IMR-90 (cell line): ENCODE results near the gene SPATA21. TPM values are rescaled to one million over a fixed set of nuclear protein-coding genes. Genes with fewer than 3 reads are reported as not detected.
"Not testable (repeated sequence)": the region's sequence is repeated elsewhere in the genome, so short reads cannot be mapped to it uniquely, and the experiment has no call there.

Experiments
- ATAC-seq: fragments of 200-7000 bp; cut with Tn5 transposase; 2 replicates; pipeline ENCODE4 v1.9.1; 2020; ENCODE audit warnings: low read depth, mild to moderate bottlenecking, moderate library complexity
- BruUV-seq: library from RNA; stranded (reverse); fragments of 400-500 nt; replicated peaks from 2 replicates; lab custom pipeline; 2021; lab: Mats Ljungman, UMichigan
- CTCF ChIA-PET: fragments of 300-600 bp; formaldehyde crosslinking; extraction: SDS; loops from one replicate; lab custom pipeline; 2021; ENCODE audit warnings: antibody characterized with exemption; lab: Yijun Ruan, JAX
- POLR2A ChIA-PET: fragments of 300-600 bp; sonication (Branson Sonifier 250); formaldehyde crosslinking; loops from one replicate; lab custom pipeline; 2022; ENCODE audit warnings: antibody characterized with exemption; ENCODE audit not compliant: unreplicated experiment; lab: Charles Lee
- DNase-seq: peaks from one replicate; pipeline ENCODE4 v3.0.0; 2013
- H2AFZ ChIP-seq: replicated peaks from 2 replicates; pipeline ENCODE3; 2013; ENCODE audit warnings: low read length, mild to moderate bottlenecking; ENCODE audit not compliant: poor library complexity
- H2AK5ac ChIP-seq: 2 replicates; pipeline ENCODE4 v1.6.1; 2013; ENCODE audit warnings: low read depth, low read length, inconsistent platforms
- H2AK9ac ChIP-seq: replicated peaks from 2 replicates; pipeline ENCODE3; 2013; ENCODE audit warnings: mild to moderate bottlenecking, low read depth, low read length, moderate library complexity; ENCODE audit not compliant: poor library complexity
- H2BK120ac ChIP-seq: 2 replicates; pipeline ENCODE4 v1.6.1; 2013; ENCODE audit warnings: low read depth, low read length, inconsistent platforms
- H2BK15ac ChIP-seq: 3 replicates; pipeline ENCODE4 v1.6.1; 2013; ENCODE audit warnings: low read depth, low read length, inconsistent platforms
- H2BK20ac ChIP-seq: 2 replicates; pipeline ENCODE4 v1.6.1; 2013; ENCODE audit warnings: low read depth, mild to moderate bottlenecking, inconsistent platforms, low read length, moderate library complexity
- H2BK5ac ChIP-seq: 2 replicates; pipeline ENCODE4 v1.6.1; 2013; ENCODE audit warnings: mild to moderate bottlenecking, low read depth, low read length, inconsistent platforms; ENCODE audit not compliant: poor library complexity, severe bottlenecking
- H3K14ac ChIP-seq: replicated peaks from 2 replicates; pipeline ENCODE4 v1.6.1; 2013; ENCODE audit warnings: low read depth, low read length, inconsistent platforms
- H3K18ac ChIP-seq: 2 replicates; pipeline ENCODE4 v1.6.1; 2013; ENCODE audit warnings: low read depth, low read length, control low read depth
- H3K23ac ChIP-seq: 2 replicates; pipeline ENCODE4 v1.6.1; 2013; ENCODE audit warnings: low read depth, low read length, inconsistent platforms
- H3K27ac ChIP-seq: 2 replicates; pipeline ENCODE4 v1.5.1; 2013; ENCODE audit warnings: mild to moderate bottlenecking, control low read depth, low read length; ENCODE audit not compliant: insufficient read depth
- H3K27me3 ChIP-seq: 2 replicates; pipeline ENCODE4 v1.6.1; 2013; ENCODE audit warnings: low read length; ENCODE audit not compliant: control insufficient read depth, insufficient read depth
- H3K36me3 ChIP-seq: 2 replicates; pipeline ENCODE4 v1.6.1; 2013; ENCODE audit warnings: low read length, mixed read lengths; ENCODE audit not compliant: control insufficient read depth, insufficient read depth
- H3K4ac ChIP-seq: 2 replicates; pipeline ENCODE4 v1.6.1; 2013; ENCODE audit warnings: low read depth, low read length, inconsistent platforms
- H3K4me1 ChIP-seq: 2 replicates; pipeline ENCODE4 v1.6.1; 2013; ENCODE audit warnings: low read length, mixed read lengths; ENCODE audit not compliant: control insufficient read depth, insufficient read depth
- H3K4me2 ChIP-seq: 2 replicates; pipeline ENCODE4 v1.6.1; 2013; ENCODE audit warnings: low read depth, mild to moderate bottlenecking, control low read depth, low read length, moderate library complexity
- H3K4me3 ChIP-seq: 2 replicates; pipeline ENCODE4 v1.5.1; 2013; ENCODE audit warnings: low read depth, mild to moderate bottlenecking, control low read depth, low read length, moderate library complexity; ENCODE audit not compliant: insufficient read depth
- H3K56ac ChIP-seq: 2 replicates; pipeline ENCODE4 v1.6.1; 2013; ENCODE audit warnings: low read length, inconsistent platforms; ENCODE audit not compliant: insufficient read depth; ENCODE audit errors: extremely low read depth
- H3K79me1 ChIP-seq, 2 experiments: 2 replicates each; pipeline ENCODE4 v1.6.1; 2013; ENCODE audit warnings: low read length in 2 of 2, inconsistent platforms in 1 of 2, low read depth in 1 of 2
- H3K9ac ChIP-seq: 2 replicates; pipeline ENCODE4 v1.6.1; 2013; ENCODE audit warnings: low read depth, low read length, control low read depth
- H3K9me1 ChIP-seq: 2 replicates; pipeline ENCODE4 v1.6.1; 2013; ENCODE audit warnings: low read length, inconsistent platforms; ENCODE audit not compliant: insufficient read depth
- H3K9me3 ChIP-seq: 2 replicates; pipeline ENCODE4 v1.6.1; 2013; ENCODE audit warnings: low read length; ENCODE audit not compliant: control insufficient read depth, insufficient read depth
- H4K20me1 ChIP-seq: 2 replicates; pipeline ENCODE4 v1.6.1; 2013; ENCODE audit warnings: low read length, inconsistent platforms; ENCODE audit not compliant: insufficient read depth
- H4K5ac ChIP-seq: 2 replicates; pipeline ENCODE4 v1.6.1; 2013; ENCODE audit warnings: mild to moderate bottlenecking, low read depth, low read length, control low read depth
- H4K8ac ChIP-seq, 2 experiments: 2 replicates each; pipeline ENCODE4 v1.6.1; 2013; ENCODE audit warnings: low read depth in 2 of 2, low read length in 2 of 2, control low read depth in 1 of 2, inconsistent platforms in 1 of 2
- H4K91ac ChIP-seq: 2 replicates; pipeline ENCODE4 v1.6.1; 2013; ENCODE audit warnings: low read depth, low read length, inconsistent platforms; ENCODE audit not compliant: insufficient read depth
- FOS ChIP-seq: fragments of 150-350 bp; IDR thresholded peaks from 2 replicates; pipeline ENCODE4 v1.6.1; 2016; ENCODE audit warnings: low read depth, low read length
- POLR2A ChIP-seq: IDR thresholded peaks from 2 replicates; pipeline ENCODE4 v1.6.1; 2012; ENCODE audit warnings: mild to moderate bottlenecking, low read depth, low read length
- WGBS, 2 experiments: methylation state at CpG; one replicate each; pipeline versions ENCODE4 v1.1.5 to v1.1.7; 2013; ENCODE audit warnings: missing lambda C conversion rate in 2 of 2; ENCODE audit not compliant: insufficient read length in 1 of 2; ENCODE audit errors: extremely low coverage in 2 of 2; 5-methylcytosine and 5-hydroxymethylcytosine counted together
- dilution Hi-C: fragments of 300-500 bp; cut with HindIII; formaldehyde crosslinking; loops from one replicate; pipeline ENCODE4 v1.14.3; 2018; ENCODE audit warnings: low sequenced_read_pairs; ENCODE audit not compliant: unreplicated experiment
- in situ Hi-C: fragments of 300-500 bp; cut with MboI; formaldehyde crosslinking; loops from 3 replicates; pipeline ENCODE4 v1.14.3; 2019; ENCODE audit warnings: low sequenced_read_pairs, inconsistent platforms, mixed read lengths
- intact Hi-C: fragments of 100-400 bp; cut with micrococcal nuclease; formaldehyde crosslinking; loops from 2 replicates; pipeline ENCODE4 v1.10.0; 2022
- polyA plus RNA-seq, 3 experiments: library from polyadenylated mRNA; depleted of rRNA; stranded (reverse); fragments of >200 nt; gene quantifications; 2 replicates each; pipeline ENCODE4 v1.2.3, GENCODE V29; 2012; ENCODE audit warnings: low replicate concordance in 1 of 3
- total RNA-seq: library from RNA; depleted of rRNA; stranded (reverse); fragments of >200 nt; gene quantifications from 2 replicates; pipeline ENCODE4 v1.2.3, GENCODE V29; 2012

Gene SPATA21
- total and polyA plus RNA-seq, 2 of the 4 experiments (the other 2 are of a cell fraction) = not detected

- TF ChIP-seq FOS (no peak), POLR2A (no peak)
Observed at GRCh38 chr1:16366722-16367257, 70.4 kb downstream of the SPATA21 start, which contains the start of gene SZRD1 (continued).

GRCh38 chr1:16365146-16365498, 72.1 kb downstream of the SPATA21 start:
- POLR2A ChIA-PET, H4K5ac ChIP-seq: not testable (repeated sequence)
- CTCF ChIA-PET = interaction anchor here (0.6 to 3.2 kb wide), 4 partner anchors 13 to 286 kb away, joined by 3 to 7 read pairs (median 5); partner anchors contain the start of gene FBXO42

More at GRCh38 chr1:16365146-16365498, 72.1 kb downstream of the SPATA21 start:
- H4K91ac ChIP-seq, H3K27ac ChIP-seq, H3K4me3 ChIP-seq, DNase-seq, H4K8ac ChIP-seq, in situ Hi-C loops, dilution Hi-C loops, H2BK20ac ChIP-seq, H2BK120ac ChIP-seq, H3K36me3 ChIP-seq, H3K56ac ChIP-seq, H2BK15ac ChIP-seq, H2AFZ ChIP-seq, H3K9ac ChIP-seq, H3K4ac ChIP-seq, H2BK5ac ChIP-seq, H3K18ac ChIP-seq, H4K20me1 ChIP-seq, H3K4me2 ChIP-seq, H3K27me3 ChIP-seq, H3K14ac ChIP-seq, H3K9me3 ChIP-seq, H2AK5ac ChIP-seq, H3K9me1 ChIP-seq, BruUV-seq, H3K4me1 ChIP-seq, H2AK9ac ChIP-seq, ATAC-seq, H3K23ac ChIP-seq: not testable (repeated sequence)
- H3K79me1 ChIP-seq = peaks cover 0 to 11% of the 10 kb centered on the region in 2 experiments; a peak in 2 of 4 replicates
- WGBS, 2 experiments = no CpG with 5 or more reads among the region's 3 CpGs
- intact Hi-C loops = loop anchor here (5.0 kb wide), 1 partner anchor 158 kb away; no protein-coding TSS in a partner anchor
